Fibroblast of peridontal ligament (primary cell): ENCODE results near the gene CD276.
A peak's percentile ranks its signal among the peaks of the same experiment; 100 is the strongest.
"Not testable (repeated sequence)": the region's sequence is repeated elsewhere in the genome, so short reads cannot be mapped to it uniquely, and the experiment has no call there.

Source experiments
- DNase-seq: peaks from one replicate; pipeline ENCODE4 v3.0.0-alpha.2; 2010; ENCODE audit errors: extremely low read depth

CD276 gene

GRCh38 chr15:73684581-73685455 lies 635 bp downstream of the CD276 start:
- peak; percentile 87 for DNase-seq

GRCh38 chr15:73685981-73686380 lies 1.8 kb downstream of the CD276 start:
- DNase-seq: peak; percentile 38

- peak; percentile 91 for DNase-seq
These were observed 2.6 kb downstream of the CD276 start for GRCh38 chr15:73686781-73687256.

- no peak for DNase-seq
These were observed 3.2 kb downstream of the CD276 start for GRCh38 chr15:73687351-73687750.

GRCh38 chr15:73688455-73688854 lies 4.3 kb downstream of the CD276 start:
- DNase-seq: no peak

GRCh38 chr15:73691396-73691795 lies 7.2 kb downstream of the CD276 start:
- peak; percentile 78 for DNase-seq

- peak; percentile 68 for DNase-seq
These were observed 10.2 kb downstream of the CD276 start for GRCh38 chr15:73694419-73694818.

- DNase-seq: no peak
These were observed 11.8 kb downstream of the CD276 start for GRCh38 chr15:73695773-73696640.

GRCh38 chr15:73696641-73697001 lies 12.4 kb downstream of the CD276 start:
- no peak for DNase-seq

GRCh38 chr15:73697033-73697467 lies 12.9 kb downstream of the CD276 start:
- peak; percentile 86 for DNase-seq

- no peak for DNase-seq
These were observed 15.3 kb downstream of the CD276 start for GRCh38 chr15:73699249-73700040.

GRCh38 chr15:73700041-73700842 lies 16.1 kb downstream of the CD276 start:
- peak; percentile 83 for DNase-seq

- not testable (repeated sequence) for DNase-seq
These were observed 18.4 kb downstream of the CD276 start for GRCh38 chr15:73702311-73703239.

- not testable (repeated sequence) for DNase-seq
These were observed 19.4 kb downstream of the CD276 start for GRCh38 chr15:73703601-73704000.

- not testable (repeated sequence) for DNase-seq
These were observed 20.1 kb downstream of the CD276 start for GRCh38 chr15:73704142-73704868.

- peak; percentile 40 for DNase-seq
These were observed 20.9 kb downstream of the CD276 start for GRCh38 chr15:73704869-73705645.

GRCh38 chr15:73708691-73709090 lies 24.5 kb downstream of the CD276 start:
- DNase-seq: no peak

- no peak for DNase-seq
These were observed 25.1 kb downstream of the CD276 start for GRCh38 chr15:73709241-73709640.
